Testis (tissue), 3 donors: ENCODE measurements around the gene LRRC74A. TPM values are rescaled to one million over a fixed set of nuclear protein-coding genes. Genes with fewer than 3 reads are reported as not detected.

Source experiments
- DNase-seq: peaks from one replicate; pipeline ENCODE4 v3.0.0-alpha.2; 2019
- H3K27ac ChIP-seq, 2 donors: fragments of 200-600 bp; sonication (generic); one replicate each; pipeline ENCODE4 v1.5.1; 2019
- H3K27me3 ChIP-seq: fragments of 200-600 bp; sonication (generic); one replicate; pipeline ENCODE4 v1.5.1; 2019
- H3K36me3 ChIP-seq: fragments of 200-600 bp; sonication (generic); one replicate; pipeline ENCODE4 v1.5.1; 2017; ENCODE audit warnings: low read depth; ENCODE audit errors: missing control alignments
- H3K4me1 ChIP-seq: fragments of 200-600 bp; sonication (generic); one replicate; pipeline ENCODE4 v1.5.1; 2019
- H3K4me3 ChIP-seq, 2 donors: fragments of 200-600 bp; sonication (generic); one replicate each; pipeline ENCODE4 v1.5.1; 2017 to 2019
- H3K9me3 ChIP-seq: fragments of 200-600 bp; sonication (generic); one replicate; pipeline ENCODE4 v1.5.1; 2017
- CTCF ChIP-seq, 3 experiments: fragments of 450-650 bp in 2 of 3; fragments of 200-600 bp in 1 of 3; sonication (generic) in 1 of 3; IDR thresholded peaks; one replicate each; pipeline ENCODE4 v1.5.1; 2016 to 2019; ENCODE audit warnings: antibody characterized with exemption in 3 of 3, mild to moderate bottlenecking in 2 of 3, moderate library complexity in 1 of 3
- POLR2A ChIP-seq: fragments of 450-650 bp; IDR thresholded peaks from one replicate; pipeline ENCODE4 v1.6.1; 2017; ENCODE audit warnings: antibody characterized with exemption, mild to moderate bottlenecking, moderate library complexity
- WGBS, 2 donors: methylation state at CpG; one replicate each; pipeline ENCODE4 v1.1.5; 2018; 5-methylcytosine and 5-hydroxymethylcytosine counted together
- intact Hi-C: fragments of 100-400 bp; cut with DNase I; formaldehyde crosslinking; loops from one replicate; pipeline ENCODE4 v1.15.1; 2023; ENCODE audit warnings: low total_unique reads
- polyA plus RNA-seq: library from polyadenylated mRNA; stranded (reverse); fragments of 350-450 nt; fragmentation: Illumina TruSeq; extraction: RNeasy Lipid Tissue Mini Kit (QIAGEN cat#74804); gene quantifications from one replicate; pipeline ENCODE4 v1.2.3, GENCODE V29; 2014; ENCODE audit warnings: low read depth, low replicate concordance; ENCODE audit not compliant: insufficient read depth
- total RNA-seq, 2 donors: library from RNA; depleted of rRNA; stranded (reverse); fragments of >200 nt; gene quantifications; one replicate each; pipeline ENCODE4 v1.2.3, GENCODE V29; 2016

Gene LRRC74A
- total and polyA plus RNA-seq, 3 donors from 2014 or later: 5.9 to 32.5 (median 28.7) TPM

GRCh38 chr14:76811561-76811960 lies 14.6 kb upstream of the LRRC74A start:
- Histone ChIP-seq H3K4me1 (peaks cover 18% of the 10 kb centered on the region), H3K9me3 (no peaks in the 10 kb centered on the region), H3K36me3 (no peaks in the 10 kb centered on the region), H3K27ac (peak overlapping the region; percentile 61 to 83), H3K4me3 (peak overlapping the region; percentile 77 to 85), H3K27me3 (no peaks in the 10 kb centered on the region)
- 31 to 54% methylated on average over 4 of the region's 4 CpGs for WGBS, 2 donors
- no peak for DNase-seq
- intact Hi-C loops: no loop called here
- TF ChIP-seq POLR2A: no peak
- TF ChIP-seq CTCF (IDR thresholded peaks at IDR 0.05): no peak

GRCh38 chr14:76812093-76812421 lies 14.2 kb upstream of the LRRC74A start:
- Histone ChIP-seq H3K4me3 (peak overlapping the region; percentile 77 to 85), H3K36me3 (no peaks in the 10 kb centered on the region), H3K4me1 (peaks cover 18% of the 10 kb centered on the region), H3K27me3 (no peaks in the 10 kb centered on the region), H3K9me3 (no peaks in the 10 kb centered on the region), H3K27ac (peak overlapping the region; percentile 61 to 83)
- intact Hi-C loops: no loop called here
- no peak for TF ChIP-seq POLR2A
- TF ChIP-seq CTCF (IDR thresholded peaks at IDR 0.05): no peak
- 0% methylated on average over 13 to 18 of the region's 20 CpGs for WGBS, 2 donors
- DNase-seq: peak; percentile 33

- Histone ChIP-seq H3K27ac (peak within 1 kb of the TSS; percentile 61 to 83), H3K36me3 (no peaks in the 10 kb centered on the region), H3K4me3 (peak within 1 kb of the TSS; percentile 77 to 85), H3K27me3 (no peaks in the 10 kb centered on the region), H3K4me1 (peaks cover 18% of the 10 kb centered on the region), H3K9me3 (no peaks in the 10 kb centered on the region)
- intact Hi-C loops: no loop called here
- peak; percentile 75 for TF ChIP-seq POLR2A
- TF ChIP-seq CTCF (IDR thresholded peaks at IDR 0.05): peak in 1 of 3 experiments; percentile 11
- DNase-seq: peak; percentile 95
- 5 to 15% methylated on average over 13 to 63 of the region's 69 CpGs for WGBS, 2 donors
Measured at GRCh38 chr14:76812422-76813383, 13.5 kb upstream of the LRRC74A start, which contains the start of gene ANGEL1. Gene ANGEL1, minus strand, starts transcription at chr14:76812882. Its CDS starts 55 bp downstream, at chr14:76812827.

- Histone ChIP-seq H3K36me3 (no peaks in the 10 kb centered on the region), H3K4me3 (no peak overlapping the region), H3K9me3 (no peaks in the 10 kb centered on the region), H3K27me3 (no peaks in the 10 kb centered on the region), H3K4me1 (peaks cover 18% of the 10 kb centered on the region), H3K27ac (no peak overlapping the region)
- 55 to 59% methylated on average over 7 of the region's 7 CpGs for WGBS, 2 donors
- TF ChIP-seq POLR2A (no peak), CTCF (IDR thresholded peaks at IDR 0.05) (no peak)
- no peak for DNase-seq
- intact Hi-C loops: no loop called here
Measured at GRCh38 chr14:76814726-76815645, 11.2 kb upstream of the LRRC74A start.
